Activated T-cell treated with anti-CD3 and anti-CD28 coated beads for 4 hours (primary cell): ENCODE measurements around the gene IL1R1.
"Not testable (repeated sequence)": the region's sequence is repeated elsewhere in the genome, so short reads cannot be mapped to it uniquely, and the experiment has no call there.

Experiments
- DNase-seq: peaks from one replicate; pipeline ENCODE4 v3.0.0-alpha.2; 2020

IL1R1 gene

DNA sequence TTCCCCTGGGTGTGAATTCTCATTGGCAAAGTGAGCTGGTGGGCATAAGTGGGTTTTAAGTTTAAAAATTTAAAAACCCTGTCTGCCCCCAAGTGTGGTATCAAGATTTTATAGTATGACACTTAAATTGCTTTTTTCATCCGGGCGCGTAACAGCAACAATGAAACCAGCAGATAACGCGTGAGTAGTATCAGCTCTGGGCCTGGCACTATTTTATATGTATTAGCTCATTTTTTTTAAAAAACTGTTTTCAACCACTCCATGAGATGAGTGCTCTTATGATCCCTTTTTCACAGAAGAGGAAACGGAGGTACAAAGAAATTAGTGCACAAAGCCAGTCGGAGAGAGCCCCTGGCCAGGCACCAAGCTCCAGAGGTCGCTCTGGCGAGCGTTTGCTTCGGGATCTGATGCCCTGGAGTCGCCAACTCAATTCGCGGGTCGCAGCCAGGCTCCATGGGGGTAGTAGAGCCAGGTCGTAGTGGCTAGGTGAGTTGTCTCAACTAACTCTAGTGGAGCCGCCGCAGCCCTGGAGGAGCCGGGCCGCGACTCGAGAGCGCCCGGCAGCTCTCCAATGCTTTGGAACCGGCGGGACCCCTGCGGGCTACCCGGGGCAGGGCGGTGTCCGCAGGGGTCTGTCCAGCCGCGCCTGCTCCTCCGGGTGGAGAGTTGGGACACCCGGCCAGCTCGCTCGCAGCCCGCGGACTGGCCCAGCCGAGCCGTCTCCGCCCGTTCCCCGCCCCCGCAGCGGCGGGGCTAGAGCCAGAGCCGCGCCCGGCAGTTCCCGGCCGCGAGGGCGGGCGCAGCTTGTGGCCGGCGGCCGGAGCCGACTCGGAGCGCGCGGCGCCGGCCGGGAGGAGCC lies at the start of gene IL1R1:
IL1R1 (plus strand) TSS at position 777 of the 859 bp plus-strand sequence. CDS start 14,979 bp downstream, outside the sequence.
- no peak for DNase-seq

GRCh38 chr2:102093662-102094061 lies 48.9 kb upstream of the IL1R1 start:
- no peak for DNase-seq

GRCh38 chr2:102094917-102095316 lies 47.6 kb upstream of the IL1R1 start:
- DNase-seq: no peak

DNA sequence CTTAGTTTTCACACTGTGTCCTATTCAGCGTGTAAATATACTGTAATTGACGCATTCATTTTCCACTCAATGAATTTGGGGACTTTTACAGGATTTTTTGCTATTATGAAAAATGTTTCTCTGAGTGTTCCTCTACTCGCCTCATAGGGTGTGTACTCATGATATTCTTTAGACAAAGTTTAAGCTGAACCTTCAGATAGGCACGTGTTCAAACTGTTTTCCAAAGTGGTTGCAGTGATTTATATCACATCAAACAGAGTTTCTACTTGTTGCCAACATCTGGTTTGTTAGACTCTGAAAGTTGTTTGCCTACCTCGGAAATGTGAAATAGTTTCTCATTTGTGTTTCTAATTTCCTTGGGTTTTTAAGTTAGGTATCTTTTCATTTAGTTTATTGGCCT lies 46.4 kb upstream of the IL1R1 start:
- no peak for DNase-seq

GRCh38 chr2:102098756-102099155 lies 43.8 kb upstream of the IL1R1 start:
- no peak for DNase-seq

DNA sequence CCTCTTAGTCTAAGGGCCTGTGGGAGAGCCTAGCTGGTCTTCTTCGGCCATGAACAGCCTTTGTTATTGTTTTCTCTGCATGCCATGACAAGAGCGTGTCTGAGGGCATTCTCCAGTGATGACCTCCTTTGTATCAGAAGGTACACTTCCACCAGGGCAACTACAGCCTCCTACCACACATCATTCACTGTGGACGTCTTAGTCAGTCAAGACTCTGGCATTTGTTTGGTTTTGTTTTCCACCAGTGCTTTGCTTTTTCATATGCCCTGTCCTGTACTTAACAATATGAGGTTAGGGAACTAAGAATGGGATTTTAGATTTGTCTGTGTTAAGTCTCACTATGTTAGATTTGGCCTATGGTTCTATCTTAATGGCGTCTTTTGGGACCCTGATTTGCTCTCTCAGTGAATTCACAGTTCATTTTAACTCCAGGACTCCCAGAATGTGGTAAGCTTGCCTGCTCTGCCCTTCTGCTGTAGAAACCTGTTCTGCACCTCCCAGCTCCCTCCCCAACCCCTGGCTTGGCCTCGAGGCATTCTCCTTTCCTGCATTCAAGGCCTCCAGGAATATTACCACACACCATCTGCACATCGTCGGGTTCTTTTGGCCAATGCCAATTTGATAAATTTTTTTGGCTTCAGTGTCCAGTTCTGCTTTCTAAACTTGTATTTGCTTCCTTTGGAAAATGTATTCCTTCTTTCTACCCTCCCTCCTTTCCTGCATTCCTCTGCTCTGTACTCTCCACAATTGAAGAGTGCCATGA lies 42.8 kb upstream of the IL1R1 start:
- no peak for DNase-seq

DNA sequence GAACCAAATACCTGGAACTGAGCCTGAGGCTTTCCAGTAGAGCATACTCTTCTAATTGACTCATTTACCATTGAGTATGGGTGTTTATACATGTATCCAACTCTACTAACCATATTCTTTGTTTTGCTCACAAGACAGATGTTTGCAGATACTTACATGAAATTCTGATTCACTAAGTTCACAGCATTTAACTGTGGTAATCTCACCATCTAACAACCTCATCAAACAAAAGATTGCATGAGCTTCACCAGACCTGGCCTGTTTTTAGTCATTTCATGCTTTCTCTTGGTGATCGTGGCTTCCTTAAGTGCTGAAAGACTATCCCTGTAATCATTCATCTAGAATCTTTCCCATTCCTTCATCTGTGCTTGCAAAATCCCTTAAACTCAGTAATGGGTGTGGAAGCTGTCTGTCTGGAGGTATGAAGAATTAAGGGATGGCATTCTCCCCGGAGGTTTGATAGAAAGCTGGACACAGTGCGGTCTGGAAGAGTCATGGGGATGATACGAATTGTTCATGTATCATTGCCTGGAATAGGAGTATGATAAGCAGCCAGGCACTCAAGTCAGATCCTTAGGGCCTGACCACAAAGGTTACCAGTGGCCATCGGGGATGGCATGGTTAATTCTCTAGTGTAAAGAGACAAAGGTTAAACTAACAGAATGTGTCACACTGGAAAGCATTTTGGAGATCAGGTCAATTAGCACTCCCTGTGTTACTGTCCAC lies 42.0 kb upstream of the IL1R1 start:
- DNase-seq: no peak

- no peak for DNase-seq
Measured at GRCh38 chr2:102101097-102101848, 41.3 kb upstream of the IL1R1 start.

DNA sequence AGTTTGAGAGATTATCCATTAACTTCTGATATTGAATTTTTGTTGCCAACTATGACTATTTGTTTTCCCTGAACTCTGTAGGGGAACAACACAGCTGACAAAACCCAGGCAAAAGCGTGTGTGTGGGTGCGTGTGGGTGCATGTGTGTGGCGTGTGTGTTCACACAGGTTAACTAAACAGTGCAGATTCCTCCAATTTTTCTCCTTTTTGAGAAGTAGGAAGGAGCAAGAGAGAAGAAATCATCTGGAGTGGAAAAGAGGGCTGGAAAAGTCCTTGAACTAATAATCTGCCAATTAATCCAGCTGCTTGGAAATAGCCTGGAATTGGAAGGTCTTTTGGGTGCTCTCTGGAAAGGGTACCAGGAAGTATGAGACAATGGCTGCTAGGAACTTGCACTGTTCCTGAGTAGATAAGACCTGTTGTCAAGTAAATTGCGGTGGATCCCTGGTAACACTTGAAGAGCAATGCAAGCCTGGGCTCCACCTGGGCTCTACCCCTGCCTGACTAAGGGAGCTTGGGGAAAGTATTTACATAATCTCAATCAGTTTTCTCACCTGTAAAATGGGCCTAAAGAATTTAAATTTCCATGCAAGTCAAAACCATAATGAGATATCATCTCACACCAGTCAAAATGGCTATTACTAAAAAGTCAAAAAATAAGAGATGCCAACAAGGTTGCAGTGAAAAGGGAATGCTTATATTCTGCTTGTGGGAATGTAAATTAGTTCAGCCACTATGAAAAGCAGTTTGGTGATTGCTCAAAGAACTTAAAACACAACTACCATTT lies 40.5 kb upstream of the IL1R1 start:
- no peak for DNase-seq

GRCh38 chr2:102102636-102102948 lies 40.0 kb upstream of the IL1R1 start:
- not testable (repeated sequence) for DNase-seq

DNA sequence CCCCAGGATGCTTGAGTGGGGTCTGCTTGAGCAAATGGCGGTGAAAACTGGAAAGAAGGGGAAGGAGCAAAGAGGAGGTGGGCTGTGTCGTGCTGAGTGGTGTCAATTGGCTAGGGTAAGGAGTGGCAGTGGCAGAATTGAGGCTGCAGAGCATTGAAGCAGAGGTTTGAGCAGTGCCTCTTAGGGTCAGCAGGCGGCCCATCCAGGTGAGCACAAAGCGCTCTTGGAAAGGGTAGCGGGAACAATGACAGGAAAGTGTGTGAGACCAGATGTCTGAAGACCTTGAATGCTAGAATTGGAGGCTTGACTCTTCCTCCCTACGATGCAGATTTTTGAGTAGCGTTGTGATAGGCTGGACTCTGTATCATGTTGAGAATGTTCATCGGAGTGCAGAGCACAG lies 39.3 kb upstream of the IL1R1 start:
- DNase-seq: no peak

DNA sequence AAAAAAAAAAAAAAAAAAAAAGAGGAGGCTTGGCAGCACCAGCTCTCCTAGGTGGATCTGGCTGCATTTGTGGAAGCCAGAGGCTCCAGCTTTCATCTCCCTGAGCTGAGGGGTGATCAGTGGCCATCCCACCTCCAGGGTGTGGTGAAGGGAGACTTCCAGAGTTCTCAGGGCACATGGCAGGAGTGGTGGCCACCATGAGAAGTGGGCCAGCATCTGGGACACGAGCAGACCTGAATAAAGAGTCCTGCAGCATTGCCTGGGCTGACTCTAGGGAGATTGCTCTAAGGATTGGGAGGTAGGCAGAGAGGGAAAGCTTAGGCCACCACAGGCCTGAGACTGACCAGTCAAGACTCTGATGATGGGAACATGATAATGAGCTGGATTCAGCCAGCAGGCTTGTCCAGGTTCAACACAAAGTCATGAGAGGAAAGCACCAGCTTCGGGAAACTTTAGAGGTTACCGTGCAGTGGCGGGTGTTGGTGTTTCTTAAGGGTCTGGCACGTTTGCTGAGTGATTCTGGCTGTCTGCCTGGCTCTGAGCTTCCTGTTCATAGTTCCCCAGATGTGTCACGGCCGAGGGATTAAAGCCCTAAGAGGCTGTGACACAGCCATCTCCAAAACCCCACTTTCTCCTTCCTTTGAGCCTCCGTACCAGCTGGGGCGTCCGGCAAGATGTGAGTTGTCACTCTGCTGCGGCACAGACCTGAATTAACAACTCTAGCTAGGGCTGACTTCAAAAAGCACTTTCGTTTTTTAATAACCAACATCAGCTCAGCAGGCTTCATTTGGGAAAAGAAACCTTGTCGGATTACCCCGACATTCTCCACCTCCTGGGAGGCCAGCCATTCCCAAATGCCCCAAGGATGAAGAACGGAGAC lies 38.3 kb upstream of the IL1R1 start:
- DNase-seq: peak; percentile 43

- no peak for DNase-seq
Measured at GRCh38 chr2:102106133-102106556, 36.4 kb upstream of the IL1R1 start.

DNA sequence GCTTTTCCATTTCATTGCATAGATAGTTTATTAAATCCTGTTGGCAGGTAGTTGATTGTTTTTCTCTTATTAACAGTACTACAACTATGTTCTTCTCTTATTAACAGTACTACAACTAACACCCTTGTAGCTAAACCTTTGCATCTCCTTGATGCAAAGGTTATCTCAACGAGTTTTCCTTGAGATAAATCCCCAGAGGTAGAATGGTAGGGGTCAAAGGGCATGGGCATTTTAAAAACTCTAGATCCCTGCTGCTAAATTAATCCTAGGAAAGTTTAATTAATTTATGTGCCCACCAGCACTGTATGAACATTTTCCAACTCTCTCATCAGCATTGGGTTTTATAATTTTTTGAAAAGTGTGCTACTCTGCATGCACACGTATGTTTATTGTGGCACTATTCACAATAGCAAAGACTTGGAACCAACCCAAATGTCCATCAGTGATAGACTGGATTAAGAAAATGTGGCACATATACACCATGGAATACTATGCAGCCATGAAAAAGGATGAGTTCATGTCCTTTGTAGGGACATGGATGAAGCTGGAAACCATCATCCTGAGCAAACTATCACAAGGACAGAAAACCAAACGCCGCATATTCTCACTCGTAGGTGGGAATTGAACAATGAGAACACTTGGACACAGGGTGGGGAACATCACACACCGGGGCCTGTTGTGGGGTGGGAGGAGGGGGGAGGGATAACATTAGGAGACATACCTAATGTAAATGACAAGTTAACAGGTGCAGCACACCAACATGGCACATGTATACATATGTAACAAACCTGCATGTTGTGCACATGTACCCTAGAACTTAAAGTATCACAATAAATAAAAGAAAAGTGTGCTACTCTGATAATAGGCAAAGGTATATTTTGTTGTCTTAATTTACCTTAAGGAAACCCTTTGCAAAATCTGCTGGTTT lies 35.5 kb upstream of the IL1R1 start:
- DNase-seq: not testable (repeated sequence)

DNA sequence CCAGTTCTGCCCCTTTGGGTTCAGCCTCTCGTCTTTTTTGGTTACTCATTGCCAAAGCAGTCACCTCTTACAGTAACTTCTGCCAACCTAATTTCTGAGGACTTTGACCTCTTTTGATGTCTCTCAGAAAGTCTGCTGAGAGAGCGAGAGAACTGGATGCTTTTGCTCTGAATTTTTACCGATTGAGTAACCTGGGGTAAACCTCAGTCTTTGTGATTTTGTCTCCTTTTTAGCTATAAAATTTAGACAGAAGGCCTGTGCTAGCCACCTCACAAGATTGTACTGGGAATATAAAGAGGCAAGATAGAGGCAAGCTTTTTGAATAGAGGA lies 34.8 kb upstream of the IL1R1 start:
- DNase-seq: no peak

- DNase-seq: no peak
Measured at GRCh38 chr2:102109016-102109415, 33.5 kb upstream of the IL1R1 start.

- no peak for DNase-seq
Measured at GRCh38 chr2:102110171-102110570, 32.4 kb upstream of the IL1R1 start.

DNA sequence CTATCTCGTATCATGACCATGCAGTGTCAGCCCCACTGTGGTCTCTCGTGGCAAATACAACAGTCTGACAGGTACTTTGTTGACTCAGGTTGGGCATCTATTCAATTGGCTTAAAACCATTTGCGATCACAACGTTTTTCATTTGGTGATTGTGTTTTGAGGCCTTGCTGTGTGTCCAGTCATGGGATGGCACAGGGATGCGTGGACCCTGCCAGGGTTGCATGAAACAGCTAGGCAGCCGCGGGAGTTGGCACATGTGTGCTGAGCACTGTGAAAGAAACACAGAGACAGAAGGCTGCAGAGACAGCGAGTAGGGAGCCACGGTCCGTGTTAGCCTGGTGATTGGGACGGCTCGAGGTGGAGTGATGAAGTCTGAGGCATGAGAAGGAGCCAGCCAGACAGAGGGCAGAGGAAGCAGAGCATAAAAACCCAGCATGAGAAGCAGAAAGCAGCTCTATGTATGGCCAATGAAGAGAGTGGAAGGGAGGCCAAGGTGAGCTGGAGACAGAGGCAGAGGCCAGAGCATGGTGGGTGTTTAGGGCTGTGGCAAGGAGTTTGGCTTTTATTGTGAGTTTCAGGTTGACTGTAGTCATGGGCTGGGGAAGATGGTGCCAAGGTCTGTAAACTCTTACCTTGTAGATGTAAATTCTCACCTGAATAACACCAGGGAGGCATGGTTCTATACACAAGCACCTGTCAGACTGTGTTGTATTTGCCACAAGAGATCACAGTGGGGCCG lies 31.8 kb upstream of the IL1R1 start:
- DNase-seq: no peak

- DNase-seq: no peak
Measured at GRCh38 chr2:102111823-102112222, 30.7 kb upstream of the IL1R1 start.
